GM19240 (cell line): ENCODE results near the gene DLX5.
"Not testable (repeated sequence)": the region's sequence is repeated elsewhere in the genome, so short reads cannot be mapped to it uniquely, and the experiment has no call there.

Experiments used
- DNase-seq: peaks from one replicate; pipeline ENCODE4 v3.0.0; 2011; ENCODE audit warnings: low spot score; ENCODE audit not compliant: insufficient read length

The DLX5 gene

DNA sequence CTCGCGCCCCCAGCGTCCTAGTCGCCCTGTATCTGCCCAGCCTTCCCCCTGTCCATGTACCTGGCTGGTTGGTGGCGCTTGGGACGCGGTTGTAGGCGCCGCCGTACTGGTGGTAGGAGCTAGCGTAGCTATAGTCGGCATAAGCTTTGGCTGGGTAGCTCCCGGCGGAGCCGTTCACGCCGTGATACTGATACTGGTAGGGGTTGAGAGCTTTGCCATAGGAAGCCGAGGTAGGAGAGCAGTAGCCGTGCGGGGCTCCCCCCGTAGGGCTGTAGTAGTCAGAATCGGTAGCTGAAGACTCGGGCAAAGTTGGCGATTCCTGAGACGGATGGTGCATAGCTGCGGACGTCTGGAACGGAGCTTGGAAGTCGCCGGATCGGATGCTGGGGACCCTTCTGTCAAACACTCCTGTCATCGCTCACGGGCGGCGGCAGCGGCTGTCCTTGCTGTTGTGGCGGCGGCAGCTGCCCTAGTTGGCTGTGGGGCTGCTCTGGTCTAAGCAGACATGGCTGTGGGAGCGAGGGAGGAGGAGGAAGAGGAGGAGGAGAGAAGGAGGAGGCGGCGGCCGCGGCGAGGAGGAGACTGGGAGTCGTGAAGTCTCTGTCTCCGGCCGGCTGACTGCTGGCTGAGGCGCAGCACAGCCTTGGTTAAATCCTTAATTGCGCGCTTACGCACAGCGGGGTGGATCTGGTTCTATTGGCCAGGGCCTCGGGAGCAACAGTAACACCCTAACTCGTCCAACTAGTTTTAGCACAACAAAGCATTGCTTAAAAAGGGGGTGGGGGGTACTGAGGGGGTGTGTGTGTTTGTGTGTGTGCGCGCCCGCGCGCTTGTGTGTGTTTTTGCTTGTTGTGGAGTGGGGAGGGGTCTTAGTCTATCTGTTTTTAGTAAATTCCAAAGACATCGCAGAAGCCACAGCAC is at the start of gene DLX5:
DLX5 (minus strand) TSS at position 623 of the 921 bp plus-strand sequence; CDS start at position 415, 208 bp downstream.
- DNase-seq, result no peak

DNA sequence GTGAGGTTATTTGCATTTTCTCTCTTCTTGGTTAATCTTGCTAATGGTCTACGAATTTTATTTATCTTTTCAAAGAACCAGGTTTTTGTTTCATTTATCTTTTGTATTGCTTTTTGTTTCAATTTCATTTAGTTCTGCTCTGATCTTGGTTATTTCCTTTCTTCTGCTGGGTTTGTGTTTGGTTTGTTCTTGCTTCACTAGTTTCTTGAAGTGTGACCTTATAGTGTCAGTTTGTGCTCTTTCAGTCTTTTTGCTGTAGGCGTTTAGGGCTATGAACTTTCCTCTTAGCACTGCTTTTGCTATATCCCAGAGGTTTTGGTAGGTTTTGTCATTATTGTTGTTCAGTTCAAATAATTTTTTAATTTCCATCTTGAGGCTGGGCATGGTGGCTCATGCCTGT is 47.4 kb upstream of the DLX5 start:
- not testable (repeated sequence) for DNase-seq

GRCh38 chr7:97064972-97065587 is 40.4 kb upstream of the DLX5 start:
- no peak for DNase-seq

DNA sequence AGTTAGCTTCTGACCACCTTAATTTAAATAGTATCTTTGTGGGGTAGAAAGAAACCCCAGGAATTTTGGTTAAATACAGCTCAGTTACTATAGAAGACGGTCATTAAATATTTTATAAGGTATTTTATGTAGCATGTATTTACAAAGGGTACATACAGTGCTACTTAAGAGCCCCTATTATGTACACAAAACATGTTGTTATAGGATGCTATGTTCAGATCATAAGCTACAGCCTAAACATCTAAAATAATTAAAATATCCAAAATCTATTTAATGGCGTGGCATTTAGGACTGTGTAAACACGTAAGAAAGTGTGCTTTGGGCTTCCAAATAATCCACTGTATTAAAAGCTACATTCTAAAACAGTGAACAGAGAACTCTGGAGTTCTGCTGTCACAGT is 39.4 kb upstream of the DLX5 start:
- DNase-seq, result no peak

DNA sequence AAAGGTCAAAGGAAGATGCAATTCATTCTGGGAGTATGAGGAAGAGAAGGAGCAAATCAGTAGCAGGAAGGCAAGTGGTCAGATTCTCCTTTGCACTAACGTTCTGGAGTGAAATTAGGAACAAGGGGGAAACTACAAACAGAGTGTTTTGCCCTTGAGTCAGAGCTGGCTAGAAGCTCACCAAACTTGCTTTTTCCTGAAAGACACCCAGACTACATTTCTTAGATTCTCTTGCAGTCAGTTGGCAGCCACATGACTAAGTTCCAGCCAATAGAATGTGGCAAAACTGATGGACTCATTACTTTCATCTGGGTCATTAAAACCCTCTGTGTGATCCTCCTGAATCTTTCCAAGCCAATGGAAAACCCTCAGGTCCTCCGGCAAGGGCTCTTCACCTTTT is 18.6 kb upstream of the DLX5 start:
- no peak for DNase-seq

GRCh38 chr7:97039374-97040065 is 14.9 kb upstream of the DLX5 start:
- DNase-seq, result no peak

DNA sequence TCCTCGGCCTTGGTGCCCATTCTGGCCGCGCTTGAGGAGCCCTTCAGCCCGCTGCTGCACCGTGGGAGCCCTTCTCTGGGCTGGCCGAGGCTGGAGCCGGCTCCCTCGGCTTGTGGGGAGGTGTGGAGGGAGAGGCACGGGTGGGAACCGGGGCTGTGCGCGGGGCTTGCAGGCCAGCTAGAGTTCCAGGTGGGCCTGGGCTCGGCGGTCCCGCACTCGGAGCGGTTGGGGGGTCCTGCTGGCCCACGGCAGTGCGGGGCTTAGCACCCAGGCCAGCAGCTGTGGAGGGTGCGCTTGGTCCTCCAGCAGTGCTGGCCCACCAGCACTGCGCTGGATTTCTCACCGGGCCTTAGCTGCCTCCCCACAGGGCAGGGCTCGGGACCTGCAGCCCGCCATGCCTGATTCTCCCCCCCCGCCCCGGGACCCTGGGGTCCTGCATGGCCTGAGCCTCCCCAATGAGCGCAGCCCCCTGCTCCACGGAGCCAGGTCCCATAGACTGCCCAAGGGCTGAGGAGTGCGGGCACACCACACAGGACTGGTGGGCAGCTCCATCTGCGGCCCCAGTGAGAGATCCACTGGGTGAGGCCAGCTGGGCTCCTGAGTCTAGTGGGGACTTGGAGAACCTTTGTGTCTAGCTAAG is 9.7 kb upstream of the DLX5 start:
- DNase-seq, result not testable (repeated sequence)

DNA sequence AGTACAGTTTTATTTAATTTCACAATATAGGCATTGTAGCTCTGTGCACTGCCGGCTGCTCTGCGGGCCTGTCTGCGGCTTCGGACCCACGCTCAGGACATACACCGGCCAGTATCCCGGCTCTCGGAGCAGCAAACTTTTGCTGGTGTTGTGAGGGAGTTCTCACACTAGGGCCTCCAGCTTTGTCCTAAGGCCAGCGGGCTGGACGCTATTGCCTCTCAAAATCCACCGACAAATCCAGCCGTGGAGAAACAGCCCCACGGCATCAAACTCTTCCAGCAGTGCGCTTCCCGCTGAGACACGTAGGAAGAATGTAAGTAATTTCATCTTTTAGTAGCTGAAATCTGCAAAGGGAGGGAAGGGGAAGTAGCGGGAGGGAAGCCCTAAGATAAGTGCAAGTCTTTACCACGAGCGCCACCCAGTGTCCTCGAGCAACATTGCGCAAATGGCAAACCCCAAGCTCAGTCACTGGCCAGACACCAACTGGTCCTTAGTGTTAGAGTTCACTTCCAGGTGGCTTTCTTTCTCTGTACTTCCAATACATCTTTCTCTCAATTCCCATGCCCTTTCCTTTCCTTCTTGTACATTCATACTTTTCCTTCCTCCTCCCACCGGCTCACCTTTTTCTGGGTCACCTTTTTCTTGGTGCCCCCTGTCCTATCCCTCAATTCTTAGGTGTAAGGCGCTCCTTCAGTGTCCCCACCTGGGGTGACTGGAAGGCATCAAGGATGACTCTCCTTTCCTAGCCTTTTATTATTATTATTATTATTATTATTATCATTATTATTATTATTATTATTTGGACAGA is 3.0 kb upstream of the DLX5 start:
- peak; percentile 62 for DNase-seq

- DNase-seq, result no peak
Measured at GRCh38 chr7:97026715-97027426, 2.2 kb upstream of the DLX5 start.

DNA sequence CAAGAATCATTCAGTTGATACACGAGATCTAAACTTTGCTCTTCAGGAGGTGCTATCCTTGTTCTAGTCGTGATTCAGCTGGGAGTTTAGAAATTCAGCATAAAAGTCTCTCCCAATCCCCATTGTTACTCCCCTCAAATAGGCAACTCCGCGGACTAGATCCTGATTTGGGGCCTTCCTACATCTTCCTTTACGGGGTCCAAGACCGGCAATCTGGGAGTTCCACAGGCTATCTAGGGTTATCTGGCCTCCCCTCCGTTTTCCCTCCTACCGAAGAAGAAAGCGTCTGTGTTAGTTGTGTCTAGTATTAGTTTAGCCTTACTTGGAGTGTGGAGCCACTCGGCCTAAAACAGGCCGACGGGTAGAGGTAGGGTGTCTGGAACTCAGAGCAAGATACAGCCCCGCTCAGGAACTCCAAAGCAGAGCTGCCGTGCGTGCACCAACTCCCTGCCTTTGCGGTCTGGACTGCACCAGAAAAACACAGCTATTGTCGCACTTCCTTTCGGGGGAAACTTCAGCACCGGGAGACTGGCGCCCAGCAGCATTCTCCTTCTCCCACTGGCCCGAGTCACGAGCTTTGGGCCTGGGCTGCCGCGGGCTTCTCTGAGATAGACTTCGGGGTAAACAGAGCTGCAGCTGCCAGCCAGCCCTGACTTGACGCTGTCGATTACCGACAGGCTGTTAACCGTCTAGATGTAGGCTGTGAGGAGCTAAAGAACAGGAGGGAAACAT is 1.5 kb upstream of the DLX5 start:
- no peak for DNase-seq

- no peak for DNase-seq
Measured at GRCh38 chr7:97025130-97025499, 484 bp upstream of the DLX5 start.

DNA sequence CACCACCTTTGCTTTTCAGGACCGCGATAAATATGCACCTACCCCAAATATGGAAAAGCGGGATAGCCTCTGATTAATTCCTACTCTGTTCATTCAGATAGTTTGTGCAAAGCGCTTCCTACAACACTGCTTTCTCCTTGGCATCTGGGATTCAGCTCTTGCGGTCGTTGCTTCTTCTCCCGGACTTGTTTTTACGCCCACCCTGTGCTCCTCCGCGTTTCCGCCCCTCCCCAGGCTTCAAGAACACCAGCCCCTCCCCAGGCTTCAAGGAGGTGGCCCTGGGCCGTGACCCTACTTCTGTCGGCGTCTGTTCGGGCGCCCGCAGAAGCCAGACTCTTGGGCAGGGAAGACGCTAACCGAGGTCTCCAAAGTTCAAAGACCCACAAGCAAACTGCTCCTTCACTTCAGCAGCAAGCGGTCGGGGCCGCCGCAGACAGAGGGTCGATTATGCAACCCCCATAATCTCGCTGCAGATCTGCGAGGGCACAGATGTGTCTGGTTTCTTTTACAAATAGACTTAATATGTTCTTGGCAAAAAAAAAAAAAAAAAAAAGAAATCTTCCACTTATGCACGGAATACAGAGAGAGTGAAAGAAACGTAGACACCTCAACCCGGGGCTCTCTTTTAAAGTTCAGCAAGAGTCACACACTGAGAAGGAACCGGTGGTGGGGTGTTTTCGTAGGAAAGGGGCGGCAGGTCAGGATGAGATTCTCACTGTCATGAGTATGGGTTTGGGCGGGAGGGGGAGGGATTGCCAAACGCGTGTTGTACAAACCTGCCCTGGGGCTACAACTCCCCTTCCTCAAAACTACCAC is 1.9 kb downstream of the DLX5 start:
- DNase-seq, result no peak

DNA sequence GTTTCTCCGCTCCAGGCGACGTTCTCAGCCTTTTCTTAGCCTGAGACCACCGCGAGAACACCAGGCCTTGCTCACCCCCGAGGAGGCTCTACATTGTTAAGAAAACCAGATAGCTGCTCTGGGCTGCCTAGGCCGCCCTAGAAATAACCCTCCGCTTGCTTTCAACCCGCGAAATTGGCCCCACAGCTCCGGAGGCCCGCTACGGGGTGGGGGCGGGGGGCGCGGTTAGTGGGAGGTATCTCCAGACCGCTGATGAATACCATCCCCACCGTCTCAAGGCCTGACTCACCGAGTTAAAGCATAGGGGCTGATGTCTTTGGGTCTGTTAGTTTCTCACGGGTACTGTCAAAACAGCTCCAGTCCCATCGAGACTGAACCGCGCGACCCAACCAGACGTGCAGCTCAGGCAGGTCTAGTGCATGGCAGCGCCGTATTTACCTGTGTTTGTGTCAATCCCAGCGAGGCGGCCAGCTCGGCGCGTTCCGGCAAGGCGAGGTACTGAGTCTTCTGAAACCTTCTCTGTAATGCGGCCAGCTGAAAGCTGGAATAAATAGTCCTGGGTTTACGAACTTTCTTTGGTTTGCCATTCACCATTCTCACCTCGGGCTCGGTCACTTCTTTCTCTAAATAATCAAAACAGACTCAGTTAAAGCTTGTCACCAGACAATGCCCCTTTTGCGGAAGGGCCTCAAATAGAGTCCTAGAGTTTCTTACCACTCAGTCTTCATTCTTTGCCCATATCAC is 2.7 kb downstream of the DLX5 start:
- no peak for DNase-seq

GRCh38 chr7:97020996-97021746 is 3.5 kb downstream of the DLX5 start:
- no peak for DNase-seq

- DNase-seq, result no peak
Measured at GRCh38 chr7:97020601-97020995, 4.0 kb downstream of the DLX5 start.

DNA sequence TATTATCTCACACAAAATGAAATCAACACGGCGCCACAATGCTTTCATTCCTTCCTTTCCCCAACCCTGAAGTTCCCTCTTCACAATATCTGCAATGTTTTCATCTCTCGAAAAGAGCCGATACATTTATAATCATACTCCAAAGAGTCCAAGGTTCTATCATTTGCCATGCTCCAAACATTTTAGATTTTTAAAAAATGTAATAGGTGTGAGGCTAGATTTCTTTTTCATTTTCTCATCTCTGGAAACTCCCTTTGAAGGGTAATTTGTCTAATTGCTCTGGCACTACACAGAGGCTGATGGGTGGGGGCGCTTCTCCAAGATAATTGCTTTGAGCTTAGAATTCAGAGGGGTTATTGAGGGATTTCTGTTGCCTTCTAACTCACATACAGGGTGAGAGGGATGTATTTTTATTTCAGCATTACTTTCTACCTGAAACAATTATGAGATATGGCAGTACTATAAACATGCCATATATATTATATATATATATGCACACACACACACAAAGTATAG is 4.9 kb downstream of the DLX5 start:
- DNase-seq, result no peak
